IPS DF 19.7 (cell line): ENCODE results near the gene KIF4A.
"Not testable (repeated sequence)": the region's sequence is repeated elsewhere in the genome, so short reads cannot be mapped to it uniquely, and the experiment has no call there.

ENCODE experiments used
- DNase-seq: peaks from one replicate; pipeline ENCODE4 v3.0.0-alpha.2; 2013; ENCODE audit warnings: low read depth, low spot score

The KIF4A gene

DNA sequence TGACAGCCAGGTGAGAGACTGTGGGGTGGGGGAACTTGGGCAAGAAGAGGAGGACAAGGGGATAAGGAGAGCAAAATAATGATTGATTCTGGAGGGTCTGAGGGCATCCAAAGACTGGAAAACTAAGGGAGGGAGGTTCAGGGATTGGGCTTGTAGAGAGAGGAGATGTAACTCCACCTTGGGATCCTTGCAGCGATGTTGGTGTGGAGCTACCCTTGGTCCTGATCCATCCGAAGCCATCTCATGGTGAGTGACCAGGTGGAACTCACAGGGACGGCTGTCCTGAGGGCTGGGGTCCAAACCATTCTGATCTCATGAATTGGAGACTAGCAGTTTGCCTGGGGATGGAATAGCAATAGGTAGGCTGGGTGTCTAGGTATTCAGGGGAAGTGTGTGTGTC, 9.3 kb upstream of the KIF4A start:
- DNase-seq, result no peak

DNA sequence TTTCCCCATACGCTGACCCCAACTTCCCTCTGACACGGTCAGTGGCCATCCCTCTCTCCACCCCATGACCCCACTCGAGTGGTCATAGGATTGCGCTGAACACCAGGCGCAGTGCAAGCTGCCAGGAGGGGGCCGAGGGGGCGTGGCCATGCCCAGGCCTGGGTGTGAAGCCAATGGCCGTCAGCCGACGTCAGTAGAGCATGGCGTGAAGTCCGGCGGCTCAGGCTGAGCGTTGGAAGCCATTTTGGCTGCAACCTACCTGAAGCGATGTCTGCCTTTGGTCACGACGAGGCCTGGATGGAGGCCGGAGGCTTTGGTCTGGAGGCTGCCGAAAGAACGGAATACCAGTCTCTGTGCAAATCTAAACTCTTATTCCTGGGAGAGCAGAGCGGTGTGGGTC, 8.0 kb upstream of the KIF4A start, which contains the start of gene RAB41:
Gene RAB41 (plus strand): TSS at position 222 of the 400 bp plus-strand sequence. CDS start 46 bp downstream, at position 268.
- no peak for DNase-seq

DNA sequence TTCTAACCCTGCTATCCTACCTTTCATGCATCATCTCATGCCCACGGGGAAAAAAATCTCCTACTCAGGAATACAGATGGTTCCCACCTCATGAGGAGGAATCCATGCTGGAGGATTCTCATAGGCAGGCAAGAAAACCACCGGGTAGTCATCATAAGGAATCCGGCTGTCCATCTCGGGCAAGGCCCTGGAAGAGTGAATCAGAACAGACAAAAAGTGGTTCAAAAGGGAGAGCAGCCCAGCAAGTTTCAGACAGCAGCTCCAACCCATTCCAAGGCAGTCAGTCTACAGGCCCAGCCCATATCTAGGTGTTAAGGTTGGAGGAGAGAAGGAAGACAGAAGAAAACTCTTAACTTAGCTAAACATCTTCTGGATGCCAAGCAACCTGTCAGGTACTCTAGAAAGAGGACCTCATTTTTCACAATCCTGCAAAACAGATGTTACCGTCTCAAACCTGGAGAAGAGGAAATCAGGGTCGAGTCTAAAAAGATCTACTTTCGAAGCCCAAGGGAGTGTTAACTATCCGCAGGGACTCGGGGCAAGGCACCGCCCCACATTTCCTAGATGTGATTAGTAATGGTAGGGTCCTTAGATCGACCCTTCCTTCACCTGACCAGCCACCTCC, 624 bp upstream of the KIF4A start:
- no peak for DNase-seq

DNA sequence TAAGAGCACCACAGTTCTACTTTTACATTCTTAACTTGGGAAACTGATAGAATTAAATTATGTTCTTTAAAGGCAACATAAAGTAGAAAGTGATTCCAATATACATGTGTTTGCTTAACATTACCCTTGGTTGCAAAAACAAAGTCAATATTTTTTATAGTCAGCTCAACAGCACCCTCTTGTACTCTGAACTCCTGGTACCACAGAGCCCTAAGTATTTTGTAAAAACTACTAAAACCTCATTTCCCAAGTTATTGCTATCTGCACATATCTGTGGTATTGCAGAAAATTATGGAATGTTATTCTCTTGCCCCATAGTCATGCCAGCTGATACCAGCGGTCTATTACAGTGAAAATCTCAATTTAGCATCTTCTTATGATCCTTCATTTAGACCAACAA, 2.9 kb downstream of the KIF4A start:
- no peak for DNase-seq

DNA sequence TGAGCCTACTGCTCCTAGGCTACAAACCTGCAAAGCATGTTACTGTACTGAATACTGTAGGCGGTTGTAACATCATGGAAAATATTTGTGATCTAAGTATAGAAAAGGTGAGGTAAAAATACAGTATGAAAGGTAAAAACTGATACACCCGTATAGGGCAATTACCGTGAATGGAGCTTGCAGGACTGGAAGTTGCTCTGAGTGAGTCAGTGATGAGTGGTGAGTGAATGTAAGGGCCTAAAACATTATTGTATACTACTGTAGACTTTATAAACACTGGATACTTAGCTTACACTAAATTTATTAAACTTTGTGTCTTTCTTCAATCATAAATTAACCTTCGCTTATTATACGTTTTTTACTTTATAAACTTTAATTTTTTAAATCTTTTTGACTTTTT, 3.7 kb downstream of the KIF4A start:
- DNase-seq, result no peak

DNA sequence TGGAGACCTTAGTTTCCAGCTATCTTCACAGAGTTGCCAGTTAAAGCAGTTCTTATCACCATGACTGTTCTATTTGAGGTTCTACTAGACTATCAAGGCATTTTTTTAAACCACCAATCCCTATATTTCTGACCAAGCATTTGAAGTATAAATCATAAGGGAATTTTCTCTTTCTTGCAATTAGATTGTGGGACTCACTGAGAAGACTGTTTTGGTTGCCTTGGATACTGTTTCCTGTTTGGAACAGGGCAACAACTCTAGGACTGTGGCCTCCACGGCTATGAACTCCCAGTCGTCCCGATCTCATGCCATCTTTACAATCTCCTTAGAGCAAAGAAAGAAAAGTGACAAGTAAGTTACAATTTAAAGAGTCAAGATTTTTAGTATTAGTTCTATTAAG, 11.8 kb downstream of the KIF4A start:
- DNase-seq, result no peak

DNA sequence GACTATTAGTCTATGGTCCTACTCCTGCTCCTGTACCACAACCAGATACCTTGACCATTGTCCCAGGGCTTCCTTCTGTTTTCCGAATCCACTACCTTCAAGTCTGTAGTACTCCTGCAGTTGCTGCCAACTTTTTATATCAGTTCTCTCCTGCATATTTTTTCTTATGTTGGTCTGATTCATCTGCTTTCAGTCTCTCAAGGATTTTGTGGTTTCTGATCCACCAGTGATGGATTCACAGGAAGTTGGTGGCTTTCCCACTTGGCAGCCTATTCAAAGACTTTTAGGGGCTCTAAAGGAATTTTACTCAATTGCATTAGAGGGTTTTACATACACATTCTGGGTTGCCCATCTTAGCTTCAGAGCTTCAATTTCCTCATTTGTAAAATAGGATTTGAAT, 23.6 kb downstream of the KIF4A start:
- DNase-seq, result no peak

DNA sequence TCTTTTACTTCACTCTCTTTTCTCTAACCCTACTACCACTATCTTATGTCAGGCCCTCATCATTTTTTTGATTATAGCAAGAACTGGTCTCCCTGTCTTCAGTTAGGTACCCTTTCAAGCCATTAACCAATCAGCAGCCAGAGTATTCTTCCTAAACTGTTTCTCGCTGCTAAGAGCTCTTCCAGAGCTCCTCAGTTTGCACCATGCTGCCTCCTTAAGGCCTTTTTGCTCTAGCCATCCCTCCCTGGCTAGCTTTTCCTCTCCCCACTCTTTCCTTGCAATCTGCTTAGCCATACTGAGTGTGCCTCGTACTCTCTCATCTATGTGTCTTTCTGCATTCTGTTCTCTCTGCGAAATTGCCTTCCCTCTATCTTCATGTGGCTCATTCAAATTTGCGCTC, 32.9 kb downstream of the KIF4A start:
- DNase-seq, result no peak

DNA sequence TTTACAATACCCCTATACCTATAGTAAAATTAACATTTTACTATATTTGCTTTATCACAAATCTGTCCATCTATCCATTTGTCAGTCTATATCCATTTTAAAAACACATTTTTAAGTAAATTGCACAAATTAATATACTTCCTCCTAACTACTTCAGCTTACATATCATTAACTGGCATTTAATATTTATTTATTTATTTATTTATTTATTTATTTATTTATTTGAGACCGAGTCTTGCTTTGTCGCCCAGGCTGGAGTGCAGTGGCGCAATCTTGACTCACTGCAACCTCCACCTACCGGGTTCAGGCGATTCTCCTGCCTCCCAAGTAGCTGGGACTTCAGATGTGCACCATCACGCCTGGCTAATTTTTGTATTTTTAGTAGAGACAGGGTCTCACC, 33.7 kb downstream of the KIF4A start:
- DNase-seq, result not testable (repeated sequence)

DNA sequence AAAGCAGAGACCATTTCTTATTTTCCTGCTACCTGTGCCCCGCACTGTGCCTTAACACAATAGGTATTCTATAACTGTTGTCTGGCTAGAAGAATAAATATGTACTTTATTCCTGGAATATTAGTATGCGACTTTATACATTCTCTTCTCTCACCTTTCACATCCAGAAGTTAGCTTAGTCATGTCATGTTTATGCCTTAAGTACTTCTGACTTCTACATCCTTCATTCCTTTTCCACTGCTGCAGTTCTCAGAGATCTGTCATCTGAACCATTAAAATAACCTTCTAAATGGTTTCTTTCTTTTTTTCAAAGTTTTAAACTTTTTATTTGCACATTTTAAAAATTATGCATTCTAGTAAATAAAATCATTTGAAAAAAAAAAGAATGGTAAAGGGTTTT, 34.4 kb downstream of the KIF4A start:
- no peak for DNase-seq

DNA sequence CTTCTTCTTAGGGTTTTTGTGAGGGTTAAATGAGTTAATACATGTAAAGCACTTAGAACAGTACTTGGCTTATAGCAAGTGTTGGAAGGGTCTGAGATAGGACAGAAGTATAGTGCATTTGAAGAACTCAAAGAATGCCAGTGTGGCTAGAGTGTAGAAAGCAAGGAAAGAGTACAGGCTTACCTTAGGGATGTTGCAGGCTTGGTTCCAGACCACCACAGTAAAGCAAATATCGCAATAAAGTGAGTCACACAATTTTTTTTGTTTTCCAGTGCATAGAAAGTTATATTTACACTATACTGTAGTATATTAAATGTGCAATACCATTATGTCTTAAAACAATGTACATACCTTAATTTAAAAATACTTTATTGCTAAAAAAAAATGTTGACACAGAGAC, 41.3 kb downstream of the KIF4A start:
- no peak for DNase-seq

DNA sequence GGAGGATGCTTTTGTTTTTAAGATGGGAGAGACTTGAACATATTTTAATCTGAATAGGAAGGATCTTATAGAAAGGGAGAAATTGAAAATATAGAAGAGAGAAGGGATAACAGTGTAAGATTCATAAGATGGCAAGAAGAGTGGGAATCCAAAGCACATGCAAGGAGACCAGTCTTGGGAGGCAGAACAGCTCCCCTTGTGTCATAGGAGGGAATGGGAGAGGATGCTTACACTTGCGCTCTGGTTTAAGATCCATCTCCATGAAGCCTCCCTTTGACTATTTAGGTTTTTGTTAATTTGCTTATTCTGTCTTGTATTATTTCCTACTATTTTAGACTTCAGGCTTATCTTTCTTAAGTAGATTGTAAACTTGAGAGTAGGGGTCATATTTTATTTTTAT, 42.7 kb downstream of the KIF4A start:
- no peak for DNase-seq

DNA sequence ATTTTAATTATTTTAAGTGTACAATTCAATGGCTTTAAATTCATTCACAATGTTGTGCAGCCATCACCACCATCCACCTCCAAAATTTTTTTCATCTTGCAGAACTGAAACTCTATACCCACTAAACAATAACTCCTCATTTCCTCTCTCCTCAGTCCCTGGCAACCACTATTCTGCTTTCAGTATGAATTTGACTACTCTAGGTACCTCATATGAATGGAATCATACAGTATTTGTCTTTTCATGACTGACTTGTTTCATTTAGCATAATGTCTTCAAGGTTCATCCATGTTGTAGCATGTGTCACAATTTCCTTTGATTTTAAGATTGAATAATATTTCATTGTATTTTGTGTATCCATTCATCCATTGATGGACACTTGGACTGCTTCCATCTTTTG, 46.9 kb downstream of the KIF4A start:
- DNase-seq, result no peak

DNA sequence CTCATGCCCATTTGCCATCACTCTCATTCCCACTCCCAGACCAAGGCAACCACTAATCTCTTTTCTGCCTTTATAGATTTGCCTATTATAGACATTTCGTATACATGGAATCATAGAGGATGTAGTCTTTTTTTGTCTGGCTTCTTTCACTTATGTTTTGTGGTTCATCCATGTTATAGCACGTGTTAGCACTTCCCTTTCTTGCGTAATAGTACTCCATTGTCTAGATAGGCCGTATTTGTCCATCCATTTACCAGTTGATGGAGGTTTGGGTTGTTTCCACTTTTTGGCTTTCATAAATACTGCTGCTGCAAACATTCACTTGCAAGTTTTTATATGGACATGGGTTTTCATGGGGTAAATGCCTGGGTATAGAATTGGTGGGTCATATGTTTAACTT, 48.4 kb downstream of the KIF4A start:
- no peak for DNase-seq

DNA sequence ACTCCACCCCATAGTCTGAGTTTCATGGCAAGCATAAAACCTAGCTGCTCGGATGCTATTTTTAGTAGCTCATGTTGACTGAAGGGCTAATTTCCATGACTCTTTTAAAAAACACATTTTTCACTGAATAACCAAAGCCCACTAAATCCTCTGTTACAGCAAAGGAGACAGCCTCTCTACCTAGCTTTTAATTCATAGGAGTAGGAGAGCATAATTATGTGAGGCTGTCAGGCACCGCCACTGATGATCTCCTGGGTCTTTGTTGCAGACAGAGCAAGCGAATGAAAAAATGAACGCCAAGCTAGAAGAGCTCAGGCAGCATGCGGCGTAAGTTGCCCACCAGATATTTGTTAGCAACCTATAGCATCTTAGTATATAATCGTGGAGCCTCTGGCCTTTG, 53.5 kb downstream of the KIF4A start:
- DNase-seq, result no peak

DNA sequence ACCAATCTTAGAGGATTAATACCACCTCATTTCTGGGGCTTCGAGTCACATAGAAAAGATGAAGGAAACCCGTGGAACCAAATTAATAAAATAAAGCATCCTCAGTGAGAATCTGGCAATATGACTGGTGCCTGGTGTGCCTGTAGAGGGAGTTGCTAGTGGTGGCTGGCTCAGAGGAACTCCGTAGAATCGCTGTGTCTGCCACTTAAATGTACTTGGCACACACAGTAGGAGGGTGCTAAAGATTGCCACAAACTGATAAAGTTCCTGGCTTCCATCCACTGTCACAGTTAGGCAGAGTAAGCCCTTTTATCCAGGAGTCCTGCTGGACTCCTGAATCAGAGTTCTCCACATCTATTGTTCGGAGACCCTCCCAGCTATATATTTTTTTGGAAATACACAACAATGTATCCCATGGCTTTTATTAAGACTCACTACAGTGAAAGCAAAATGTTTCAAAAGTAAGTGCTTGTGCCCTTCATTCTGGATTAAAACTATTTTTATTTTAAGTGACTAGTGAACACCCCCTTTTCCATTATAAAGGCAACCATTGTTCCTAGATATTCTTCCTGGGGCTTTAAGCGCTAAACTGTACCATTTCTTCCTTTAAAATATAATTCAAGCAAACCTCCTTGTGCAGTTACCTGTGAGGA, 56.6 kb downstream of the KIF4A start:
- DNase-seq, result no peak

DNA sequence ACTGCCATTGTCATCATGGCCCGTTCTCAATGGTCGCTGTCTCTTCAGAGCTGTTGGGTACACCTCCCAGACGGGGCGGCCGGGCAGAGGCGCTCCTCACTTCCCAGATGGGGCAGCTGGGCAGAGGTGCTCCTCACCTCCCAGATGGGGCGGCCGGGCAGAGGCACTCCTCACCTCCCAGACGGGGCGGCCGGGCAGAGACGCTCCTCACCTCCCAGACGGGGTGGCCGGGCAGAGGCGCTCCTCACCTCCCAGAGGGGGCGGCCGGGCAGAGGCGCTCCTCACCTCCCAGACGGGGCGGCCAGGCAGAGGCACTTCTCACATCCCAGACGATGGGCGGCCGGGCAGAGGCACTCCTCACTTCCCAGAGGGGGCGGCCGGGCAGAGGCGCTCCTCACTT, 58.9 kb downstream of the KIF4A start:
- DNase-seq, result not testable (repeated sequence)

DNA sequence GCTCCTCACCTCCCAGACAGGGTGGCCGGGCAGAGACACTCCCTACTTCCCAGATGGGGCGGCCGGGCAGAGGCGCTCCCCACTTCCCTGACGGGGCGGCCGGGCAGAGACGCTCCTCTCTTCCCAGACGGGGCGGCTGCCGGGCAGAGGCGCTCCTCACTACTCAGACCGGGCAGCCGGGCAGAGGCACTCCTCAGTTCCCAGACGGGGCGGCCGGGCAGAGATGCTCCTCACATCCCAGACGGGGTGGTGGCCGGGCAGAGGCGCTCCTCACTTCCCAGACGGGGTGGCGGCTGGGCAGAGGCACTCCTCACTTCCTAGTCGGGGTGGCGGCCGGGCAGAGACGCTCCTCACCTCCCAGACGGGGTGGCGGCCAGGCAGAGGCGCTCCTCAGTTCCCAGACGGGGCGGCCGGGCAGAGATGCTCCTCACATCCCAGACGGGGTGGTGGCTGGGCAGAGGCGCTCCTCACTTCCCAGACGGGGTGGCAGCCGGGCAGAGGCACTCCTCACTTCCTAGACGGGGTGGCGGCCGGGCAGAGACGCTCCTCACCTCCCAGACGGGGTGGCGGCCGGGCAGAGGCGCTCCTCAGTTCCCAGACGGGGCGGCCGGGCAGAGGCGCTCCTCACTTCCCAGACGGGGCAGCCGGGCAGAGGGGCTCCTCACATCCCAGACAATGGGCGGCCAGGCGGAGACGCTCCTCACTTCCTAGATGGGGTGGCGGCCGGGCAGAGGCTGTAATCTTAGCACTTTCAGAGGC, 59.6 kb downstream of the KIF4A start:
- not testable (repeated sequence) for DNase-seq

DNA sequence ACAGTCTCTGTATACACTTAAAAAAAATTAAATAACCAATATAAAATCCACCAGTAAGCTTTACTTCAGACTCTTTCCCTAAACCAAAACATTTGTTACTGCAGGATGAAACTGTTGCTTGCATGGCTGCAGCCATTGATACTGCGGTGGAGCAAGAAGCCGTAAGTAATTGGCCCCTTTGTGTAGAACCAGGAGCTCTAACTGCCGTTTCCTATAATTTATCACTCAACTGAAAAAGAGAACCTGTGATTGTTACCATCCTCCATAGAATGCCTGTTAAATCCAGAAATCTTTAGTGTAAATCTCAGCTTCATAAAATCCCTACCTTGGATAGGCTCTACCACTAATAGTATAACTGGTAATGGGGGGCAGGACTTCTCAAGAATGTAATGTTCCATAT, 62.6 kb downstream of the KIF4A start:
- DNase-seq, result no peak

DNA sequence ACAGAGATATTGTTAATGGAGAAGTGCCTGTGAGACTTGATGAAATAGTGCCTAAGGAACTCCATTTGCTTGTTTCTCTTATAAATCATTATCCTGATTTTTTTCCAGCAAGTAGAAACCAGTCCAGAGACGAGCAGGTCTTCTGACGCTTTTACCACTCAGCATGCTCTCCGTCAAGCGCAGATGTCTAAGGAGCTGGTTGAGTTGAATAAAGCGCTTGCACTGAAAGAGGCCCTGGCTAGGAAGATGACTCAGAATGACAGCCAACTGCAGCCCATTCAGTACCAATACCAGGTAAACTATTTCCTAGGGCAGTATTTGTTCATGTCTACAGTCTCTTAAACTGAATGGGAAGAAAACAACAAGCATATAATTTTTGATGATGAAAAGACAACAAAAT, 63.6 kb downstream of the KIF4A start:
- DNase-seq, result no peak

DNA sequence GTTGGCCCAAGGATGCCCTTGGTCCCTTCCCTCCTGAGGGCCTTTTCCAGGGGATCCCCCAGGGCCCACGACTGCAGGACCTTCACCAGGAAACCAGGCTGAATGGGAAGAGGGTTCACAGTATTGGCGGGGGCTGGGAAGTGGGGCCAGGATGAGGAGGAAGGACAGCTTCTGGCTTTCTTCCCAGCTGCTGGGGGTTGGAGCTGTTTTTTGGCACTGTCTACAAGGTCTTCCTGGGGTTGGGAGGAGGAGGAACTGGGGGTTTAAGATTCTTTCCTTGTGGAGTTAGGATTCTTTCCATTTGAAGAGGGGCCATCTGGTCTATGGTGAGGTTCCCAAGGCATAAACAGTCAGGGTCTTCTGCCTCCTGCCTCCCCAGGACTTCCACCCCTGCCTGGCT, 64.8 kb downstream of the KIF4A start:
- no peak for DNase-seq

DNA sequence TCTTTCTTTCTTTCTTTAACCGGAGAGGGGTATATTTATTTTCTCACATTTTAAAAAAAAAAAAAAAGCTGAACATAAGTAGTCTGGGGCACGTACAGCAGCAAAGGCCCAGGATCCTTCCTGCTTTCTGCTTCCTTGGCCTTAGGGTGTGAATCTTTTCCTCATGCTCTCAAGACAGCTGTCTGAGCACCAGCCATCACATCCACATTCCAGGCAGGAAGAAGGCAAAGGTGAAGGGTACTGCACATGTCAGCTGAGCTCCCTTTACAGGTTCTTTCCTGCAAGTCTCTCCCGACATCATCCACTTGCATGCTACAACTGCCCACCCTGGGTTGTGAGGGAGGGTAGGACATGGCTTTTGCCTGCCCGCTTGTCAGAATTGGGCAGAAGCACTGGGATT, 69.6 kb downstream of the KIF4A start:
- DNase-seq, result no peak

DNA sequence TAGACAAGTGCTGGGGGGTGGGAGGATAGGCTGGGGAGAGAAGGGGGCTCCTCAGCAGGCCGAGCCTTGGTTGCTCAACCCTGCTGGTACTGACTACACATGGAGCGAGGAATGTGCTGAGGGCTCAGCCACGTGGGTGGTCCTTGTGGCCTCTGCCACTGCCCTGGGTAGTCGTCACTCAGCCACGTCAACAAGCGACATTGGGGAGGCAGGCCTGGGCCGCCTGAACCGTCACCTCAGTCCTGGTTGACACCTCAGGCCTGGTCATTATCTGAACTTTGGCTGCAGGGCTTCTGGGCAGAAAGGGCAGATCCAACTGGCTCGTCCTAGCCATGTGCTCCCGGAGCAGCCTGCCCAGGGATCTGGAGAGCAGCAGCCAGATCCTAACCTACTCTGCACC, 70.5 kb downstream of the KIF4A start:
- DNase-seq, result no peak
